HG03442 (cell line): ENCODE data around the gene RAD54L2.
"Not testable (repeated sequence)": the region's sequence is repeated elsewhere in the genome, so short reads cannot be mapped to it uniquely, and the experiment has no call there.

Experiments
- ATAC-seq: cut with Tn5 transposase; IDR thresholded peaks from one replicate; pipeline ENCODE4 v1.9.1; 2021; ENCODE audit warnings: mild to moderate bottlenecking, moderate library complexity; ENCODE audit not compliant: unreplicated experiment

RAD54L2 gene

GRCh38 chr3:51538459-51539290 is at the start of gene RAD54L2:
Gene RAD54L2, plus strand, starts transcription at chr3:51538719. Its CDS starts 51,702 bp downstream, at chr3:51590421.
- peak; percentile 74 for ATAC-seq

GRCh38 chr3:51498876-51499738 is 39.4 kb upstream of the RAD54L2 start:
- ATAC-seq: peak; percentile 55

- no peak for ATAC-seq
These were observed 37.8 kb upstream of the RAD54L2 start for GRCh38 chr3:51500632-51501131.

- ATAC-seq: no peak
These were observed 36.5 kb upstream of the RAD54L2 start for GRCh38 chr3:51501833-51502561.

- ATAC-seq: no peak
These were observed 36.0 kb upstream of the RAD54L2 start for GRCh38 chr3:51502562-51502910.

- no peak for ATAC-seq
These were observed 35.5 kb upstream of the RAD54L2 start for GRCh38 chr3:51503007-51503406.

GRCh38 chr3:51508255-51508654 is 30.3 kb upstream of the RAD54L2 start:
- no peak for ATAC-seq

- no peak for ATAC-seq
These were observed 27.5 kb upstream of the RAD54L2 start for GRCh38 chr3:51510996-51511395.

GRCh38 chr3:51514210-51514609 is 24.3 kb upstream of the RAD54L2 start:
- ATAC-seq: no peak

- no peak for ATAC-seq
These were observed 18.7 kb upstream of the RAD54L2 start for GRCh38 chr3:51519848-51520247.

- peak; percentile 93 for ATAC-seq
These were observed 17.4 kb upstream of the RAD54L2 start for GRCh38 chr3:51520906-51521730.

GRCh38 chr3:51522273-51522962 is 16.1 kb upstream of the RAD54L2 start:
- no peak for ATAC-seq

- ATAC-seq: not testable (repeated sequence)
These were observed 13.6 kb upstream of the RAD54L2 start for GRCh38 chr3:51524874-51525273.

GRCh38 chr3:51530485-51530884 is 8.0 kb upstream of the RAD54L2 start:
- ATAC-seq: no peak

GRCh38 chr3:51535146-51536019 is 3.1 kb upstream of the RAD54L2 start:
- ATAC-seq: no peak

GRCh38 chr3:51537631-51538030 is 888 bp upstream of the RAD54L2 start:
- not testable (repeated sequence) for ATAC-seq

GRCh38 chr3:51538115-51538458 is 432 bp upstream of the RAD54L2 start:
- no peak for ATAC-seq

GRCh38 chr3:51539291-51539941 is 897 bp downstream of the RAD54L2 start:
- ATAC-seq: peak; percentile 25
